Immature natural killer cell (primary cell): ENCODE data around the gene ZFP3. TPM values are rescaled to one million over a fixed set of nuclear protein-coding genes. Genes with fewer than 3 reads are reported as not detected.
"Not testable (repeated sequence)": the region's sequence is repeated elsewhere in the genome, so short reads cannot be mapped to it uniquely, and the experiment has no call there.

Source experiments
- DNase-seq, 3 donors: peaks; one replicate each; pipeline ENCODE4 v3.0.0; 2022; ENCODE audit warnings: mixed read lengths in 1 of 3
- H3K27ac Mint-ChIP-seq, 6 donors: one replicate each; pipeline ENCODE4 v1.8.0; 2020; ENCODE audit warnings: mixed read lengths in 6 of 6, mild to moderate bottlenecking in 5 of 6, inconsistent platforms in 4 of 6, moderate library complexity in 3 of 6
- H3K27me3 Mint-ChIP-seq, 3 donors: one replicate each; pipeline ENCODE4 v1.8.0; 2020 to 2021; ENCODE audit warnings: low read depth in 3 of 3, mild to moderate bottlenecking in 3 of 3, mixed read lengths in 3 of 3, moderate library complexity in 3 of 3, inconsistent platforms in 1 of 3
- H3K36me3 Mint-ChIP-seq, 3 donors: one replicate each; pipeline ENCODE4 v1.8.0; 2020; ENCODE audit warnings: mixed read lengths in 3 of 3, inconsistent platforms in 2 of 3, mild to moderate bottlenecking in 2 of 3
- H3K4me1 Mint-ChIP-seq, 2 donors: one replicate each; pipeline ENCODE4 v1.8.0; 2020; ENCODE audit warnings: inconsistent platforms in 2 of 2, mild to moderate bottlenecking in 2 of 2, mixed read lengths in 2 of 2, moderate library complexity in 1 of 2
- H3K4me3 Mint-ChIP-seq, 5 donors: one replicate each; pipeline ENCODE4 v1.8.0; 2020; ENCODE audit warnings: mild to moderate bottlenecking in 5 of 5, mixed read lengths in 5 of 5, inconsistent platforms in 3 of 5, moderate library complexity in 3 of 5
- H3K9me3 Mint-ChIP-seq, 6 donors: one replicate each; pipeline ENCODE4 v1.8.0; 2020; ENCODE audit warnings: mild to moderate bottlenecking in 6 of 6, mixed read lengths in 6 of 6, inconsistent platforms in 4 of 6, moderate library complexity in 3 of 6
- polyA plus RNA-seq, 3 donors: library from polyadenylated mRNA; unstranded; fragments of 300-500 nt; fragmentation: Illumina TruSeq; gene quantifications; one replicate each; pipeline ENCODE4 v1.2.3, GENCODE V29; 2021

ZFP3 gene
- polyA plus RNA-seq, 3 donors from 2014 or later, result 0.51 to 0.61 TPM; not detected in 1

DNA sequence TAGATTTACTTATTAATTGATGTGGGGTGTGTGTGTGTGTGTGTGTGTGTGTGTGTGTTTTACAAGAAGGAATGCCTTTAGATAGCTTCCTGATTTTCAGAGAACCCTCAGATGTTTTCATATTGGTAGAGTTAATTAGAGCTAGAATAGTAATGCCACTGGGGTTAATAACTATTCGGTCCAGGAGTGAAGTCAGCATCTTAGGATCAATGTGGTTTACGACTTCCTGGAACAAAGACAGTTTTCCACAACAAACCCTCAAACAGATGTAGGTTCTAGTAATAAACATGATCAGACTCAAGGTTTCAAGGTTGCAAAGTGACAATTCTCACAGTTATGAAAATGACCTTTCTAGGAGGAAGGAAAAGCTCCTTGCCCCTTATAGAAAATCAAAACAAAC lies 30.8 kb upstream of the ZFP3 start:
- Mint-ChIP-seq H3K27me3 (peaks cover 0 to 6% (median 3%) of the 10 kb centered on the region in 3 donors), H3K27ac (peak overlapping the region in 2 of 6 donors; percentile 30 to 51), H3K9me3 (no peaks in the 10 kb centered on the region), H3K36me3 (no peaks in the 10 kb centered on the region), H3K4me3 (no peak overlapping the region), H3K4me1 (peaks cover 7 to 20% of the 10 kb centered on the region in 2 donors)
- no peak for DNase-seq

GRCh38 chr17:5049314-5049841 lies 28.9 kb upstream of the ZFP3 start:
- peaks cover 0 to 6% (median 5%) of the 10 kb centered on the region in 3 donors for H3K27me3 Mint-ChIP-seq
- H3K4me1 Mint-ChIP-seq, result peaks cover 7 to 20% of the 10 kb centered on the region in 2 donors
- peak overlapping the region in 1 of 5 donors; percentile 34 for H3K4me3 Mint-ChIP-seq
- no peaks in the 10 kb centered on the region for H3K9me3 Mint-ChIP-seq
- DNase-seq, result peak; percentile 56 to 76 (median 63)
- H3K36me3 Mint-ChIP-seq, result no peaks in the 10 kb centered on the region
- H3K27ac Mint-ChIP-seq, result peak overlapping the region; percentile 61 to 90 (median 83)

DNA sequence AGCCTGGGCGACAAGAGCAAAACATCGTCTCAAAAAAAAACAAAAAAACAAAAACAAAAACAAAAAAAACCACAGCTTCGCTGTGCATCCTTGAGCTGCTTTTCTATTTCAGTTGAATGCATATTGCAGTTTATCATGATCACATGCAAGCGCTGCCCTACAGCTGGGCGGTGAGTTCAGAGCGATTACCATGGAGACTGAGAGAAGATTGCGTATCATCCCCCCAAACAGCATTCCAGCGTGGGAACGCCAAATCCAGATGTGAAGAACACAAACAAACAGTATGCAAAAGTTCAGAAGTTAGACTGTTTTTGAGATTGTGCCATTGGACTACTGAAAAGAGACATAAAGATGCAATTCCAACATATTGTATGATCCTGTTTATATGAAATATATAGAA lies 28.0 kb upstream of the ZFP3 start:
- H3K27ac Mint-ChIP-seq, result peak overlapping the region in 1 of 6 donors; percentile 36

DNA sequence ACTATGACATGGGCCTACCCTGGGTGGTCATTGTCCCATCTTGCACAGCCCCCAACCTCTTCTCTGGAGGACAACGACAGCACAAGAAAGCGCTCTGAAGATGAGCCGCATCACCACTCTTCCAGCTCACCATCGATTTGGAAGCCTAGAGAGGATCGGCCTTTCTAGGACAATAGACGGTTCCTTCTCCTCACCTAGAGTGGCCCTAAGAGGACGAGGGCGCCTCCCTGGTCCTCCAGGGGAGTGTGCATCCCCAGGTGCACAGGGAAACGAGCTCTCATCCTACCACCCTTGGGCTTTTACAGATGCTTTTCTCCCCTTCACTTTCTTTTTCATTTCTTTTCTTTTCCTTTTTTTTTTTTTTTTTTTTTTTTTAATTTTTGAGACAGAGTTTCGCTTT lies 22.7 kb upstream of the ZFP3 start:
- Mint-ChIP-seq H3K27me3 (peaks cover 2 to 8% (median 5%) of the 10 kb centered on the region in 3 donors), H3K4me3 (no peak overlapping the region), H3K9me3 (no peaks in the 10 kb centered on the region), H3K27ac (no peak overlapping the region), H3K4me1 (no peaks in the 10 kb centered on the region), H3K36me3 (no peaks in the 10 kb centered on the region)
- no peak for DNase-seq

More for the DNA sequence above, 28.0 kb upstream of the ZFP3 start:
- no peak for DNase-seq
- Mint-ChIP-seq H3K4me1 (peaks cover 7 to 20% of the 10 kb centered on the region in 2 donors), H3K36me3 (no peaks in the 10 kb centered on the region), H3K27me3 (peaks cover 0 to 6% (median 5%) of the 10 kb centered on the region in 3 donors), H3K9me3 (no peaks in the 10 kb centered on the region), H3K4me3 (no peak overlapping the region)

DNA sequence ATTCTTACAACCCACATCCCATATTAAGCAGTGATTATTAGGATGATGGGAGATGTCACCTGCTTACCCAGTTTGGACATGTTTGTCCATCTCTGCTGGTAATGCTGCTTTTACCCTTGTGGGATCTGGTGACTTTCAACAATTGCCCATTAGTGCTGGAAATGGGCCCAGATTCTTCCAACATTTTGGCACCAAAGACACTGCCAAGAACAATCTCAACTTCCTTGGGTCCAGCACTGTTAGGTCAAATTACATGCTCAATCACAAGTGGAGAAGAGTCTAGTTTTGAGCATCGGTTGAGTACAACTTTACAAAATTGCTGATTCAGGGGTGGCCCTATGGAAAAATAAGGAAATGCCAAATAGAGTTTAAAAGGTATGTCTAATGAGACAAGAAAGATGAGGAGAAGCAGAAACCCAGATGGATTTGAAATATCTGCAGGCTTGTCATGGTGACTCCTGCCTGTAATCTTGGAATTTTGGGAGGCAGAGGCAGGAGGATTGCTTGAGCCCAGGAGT lies 13.0 kb upstream of the ZFP3 start:
- Mint-ChIP-seq H3K9me3 (no peaks in the 10 kb centered on the region), H3K27me3 (peaks cover 0 to 5% (median 4%) of the 10 kb centered on the region in 3 donors), H3K27ac (no peak overlapping the region), H3K4me3 (no peak overlapping the region), H3K4me1 (peaks cover 0 to 1% of the 10 kb centered on the region in 2 donors), H3K36me3 (no peaks in the 10 kb centered on the region)
- DNase-seq, result no peak

DNA sequence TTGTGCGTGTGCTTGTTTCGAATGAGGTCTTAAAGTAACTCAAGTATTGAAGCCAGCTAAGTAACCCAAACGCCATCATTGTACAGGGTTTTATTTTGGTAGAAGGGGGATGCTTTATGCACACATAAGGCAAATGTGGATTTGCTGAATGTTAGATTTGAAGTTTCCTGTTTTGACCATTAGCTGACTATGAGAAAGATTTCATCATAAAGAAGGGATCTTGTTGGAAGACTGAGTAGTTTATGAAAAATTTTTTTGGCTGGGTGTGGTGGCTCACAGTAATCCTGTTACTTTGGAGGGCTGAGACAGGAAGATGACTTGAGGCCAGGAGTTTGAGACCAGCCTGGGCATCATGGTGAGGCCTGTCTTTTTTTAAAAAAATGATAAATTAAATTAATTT lies 10.0 kb upstream of the ZFP3 start:
- no peaks in the 10 kb centered on the region for H3K9me3 Mint-ChIP-seq
- no peak overlapping the region for H3K4me3 Mint-ChIP-seq
- no peaks in the 10 kb centered on the region for H3K36me3 Mint-ChIP-seq
- no peaks in the 10 kb centered on the region for H3K4me1 Mint-ChIP-seq
- peaks cover 0 to 5% (median 3%) of the 10 kb centered on the region in 3 donors for H3K27me3 Mint-ChIP-seq
- DNase-seq, result no peak
- no peak overlapping the region for H3K27ac Mint-ChIP-seq

DNA sequence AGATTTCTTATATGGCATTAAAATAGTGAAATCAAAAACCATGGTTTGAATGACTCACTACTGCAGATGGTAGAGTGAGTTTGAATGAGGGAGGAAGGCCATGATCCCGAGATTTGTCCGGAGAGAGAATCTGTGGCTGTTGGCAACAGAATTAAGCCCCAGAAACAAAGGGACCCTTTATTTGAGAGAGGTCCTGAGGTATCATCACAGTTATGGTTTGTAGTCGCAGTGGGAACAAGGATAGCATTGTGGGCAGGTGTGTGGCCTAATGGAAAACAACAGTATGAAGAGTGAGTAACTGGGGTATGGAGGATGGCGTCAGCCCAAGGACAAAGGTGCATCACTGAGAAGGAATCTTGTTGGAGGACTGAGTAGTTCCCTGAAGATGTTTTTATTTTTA lies 8.5 kb upstream of the ZFP3 start:
- H3K4me1 Mint-ChIP-seq, result no peaks in the 10 kb centered on the region
- H3K36me3 Mint-ChIP-seq, result no peaks in the 10 kb centered on the region
- no peaks in the 10 kb centered on the region for H3K9me3 Mint-ChIP-seq
- no peak for DNase-seq
- peaks cover 0 to 5% (median 2%) of the 10 kb centered on the region in 3 donors for H3K27me3 Mint-ChIP-seq
- no peak overlapping the region for H3K4me3 Mint-ChIP-seq
- H3K27ac Mint-ChIP-seq, result no peak overlapping the region

DNA sequence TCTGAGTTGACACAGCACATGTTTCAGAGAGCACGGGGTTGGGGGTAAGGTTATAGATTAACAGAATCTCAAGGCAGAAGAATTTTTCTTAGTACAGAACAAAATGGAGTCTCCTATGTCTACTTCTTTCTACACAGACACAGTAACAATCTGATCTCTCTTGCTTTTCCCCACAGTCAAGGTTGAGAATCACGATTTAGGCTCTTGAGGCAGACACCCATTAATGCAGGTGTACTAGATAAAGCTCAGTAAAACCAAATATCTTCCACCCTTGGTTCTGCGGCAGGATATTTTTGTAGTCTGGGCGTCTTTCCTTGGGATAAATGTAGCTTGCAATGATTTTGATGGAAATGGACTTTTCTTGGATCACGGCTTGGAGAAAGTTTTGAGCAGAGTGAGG lies 2.8 kb upstream of the ZFP3 start:
- not testable (repeated sequence) for H3K36me3 Mint-ChIP-seq, H3K9me3 Mint-ChIP-seq, H3K27ac Mint-ChIP-seq, DNase-seq
- peaks cover 5 to 12% (median 9%) of the 10 kb centered on the region in 3 donors for H3K27me3 Mint-ChIP-seq
- peaks cover 25 to 26% of the 10 kb centered on the region in 2 donors for H3K4me1 Mint-ChIP-seq
- peak overlapping the region in 1 of 5 donors; percentile 9 for H3K4me3 Mint-ChIP-seq

DNA sequence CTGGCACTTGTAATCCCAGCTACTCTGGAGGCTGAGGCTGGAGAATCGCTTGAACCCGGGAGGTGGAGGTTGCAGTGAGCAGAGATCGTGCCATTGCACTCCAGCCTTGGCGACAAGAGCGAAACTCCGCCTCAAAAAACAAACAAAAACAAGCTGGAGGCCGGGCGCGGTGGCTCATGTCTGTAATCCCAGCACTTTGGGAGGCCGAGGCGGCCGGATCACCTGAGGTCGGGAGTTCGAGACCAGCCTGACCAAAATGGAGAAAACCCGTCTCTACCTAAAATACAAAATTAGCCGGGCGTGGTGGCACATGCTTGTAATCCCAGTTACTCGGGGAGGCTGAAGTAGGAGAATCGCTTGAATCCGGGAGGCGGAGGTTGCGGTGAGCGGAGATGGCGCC lies 992 bp upstream of the ZFP3 start:
- peaks cover 31 to 35% of the 10 kb centered on the region in 2 donors for H3K4me1 Mint-ChIP-seq
- not testable (repeated sequence) for H3K36me3 Mint-ChIP-seq, DNase-seq, H3K9me3 Mint-ChIP-seq
- H3K27ac Mint-ChIP-seq, result peak overlapping the region in 5 of 6 donors; percentile 87 to 98 (median 96)
- H3K4me3 Mint-ChIP-seq, result peak overlapping the region; percentile 91 to 97 (median 93)
- H3K27me3 Mint-ChIP-seq, result peaks cover 5 to 12% (median 10%) of the 10 kb centered on the region in 3 donors

- no peak for DNase-seq
- peak overlapping the region; percentile 91 to 97 (median 93) for H3K4me3 Mint-ChIP-seq
- peaks cover 5 to 12% (median 10%) of the 10 kb centered on the region in 3 donors for H3K27me3 Mint-ChIP-seq
- peaks cover 31 to 38% of the 10 kb centered on the region in 2 donors for H3K4me1 Mint-ChIP-seq
- H3K36me3 Mint-ChIP-seq, result peaks cover 2% of the 10 kb centered on the region in 3 donors
- peak overlapping the region; percentile 87 to 98 (median 96) for H3K27ac Mint-ChIP-seq
- peaks cover 0 to 2% (median under 1%) of the 10 kb centered on the region in 6 donors for H3K9me3 Mint-ChIP-seq
Measured at GRCh38 chr17:5077781-5078105, 524 bp upstream of the ZFP3 start.

DNA sequence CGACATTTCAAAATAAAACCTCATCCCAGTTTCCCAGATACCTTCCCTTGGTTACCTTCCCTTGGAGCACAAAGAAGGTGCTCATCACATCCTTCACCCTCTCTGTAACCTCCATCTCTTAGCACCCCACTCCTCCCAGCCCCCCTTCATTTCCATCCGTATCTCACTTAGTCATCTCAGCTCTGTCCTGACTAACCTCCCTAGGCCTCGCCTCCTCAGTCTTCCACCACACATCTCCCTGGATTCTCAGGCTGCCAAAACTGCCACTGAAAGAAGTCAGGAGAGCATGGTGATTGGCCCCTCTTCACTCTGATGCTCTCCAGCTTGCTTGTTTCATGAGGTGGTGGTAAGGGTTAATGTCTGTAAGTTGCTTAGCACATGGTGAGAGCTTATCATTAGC lies 2.3 kb downstream of the ZFP3 start:
- Mint-ChIP-seq H3K36me3 (peaks cover 18 to 20% (median 19%) of the 10 kb centered on the region in 3 donors), H3K9me3 (peaks cover 7 to 16% (median 13%) of the 10 kb centered on the region in 6 donors), H3K4me3 (peak overlapping the region in 4 of 5 donors; percentile 10 to 35 (median 18)), H3K27ac (peak overlapping the region in 5 of 6 donors; percentile 8 to 83 (median 38)), H3K4me1 (peaks cover 35 to 41% of the 10 kb centered on the region in 2 donors), H3K27me3 (peaks cover 9 to 15% (median 10%) of the 10 kb centered on the region in 3 donors)
- DNase-seq, result no peak

DNA sequence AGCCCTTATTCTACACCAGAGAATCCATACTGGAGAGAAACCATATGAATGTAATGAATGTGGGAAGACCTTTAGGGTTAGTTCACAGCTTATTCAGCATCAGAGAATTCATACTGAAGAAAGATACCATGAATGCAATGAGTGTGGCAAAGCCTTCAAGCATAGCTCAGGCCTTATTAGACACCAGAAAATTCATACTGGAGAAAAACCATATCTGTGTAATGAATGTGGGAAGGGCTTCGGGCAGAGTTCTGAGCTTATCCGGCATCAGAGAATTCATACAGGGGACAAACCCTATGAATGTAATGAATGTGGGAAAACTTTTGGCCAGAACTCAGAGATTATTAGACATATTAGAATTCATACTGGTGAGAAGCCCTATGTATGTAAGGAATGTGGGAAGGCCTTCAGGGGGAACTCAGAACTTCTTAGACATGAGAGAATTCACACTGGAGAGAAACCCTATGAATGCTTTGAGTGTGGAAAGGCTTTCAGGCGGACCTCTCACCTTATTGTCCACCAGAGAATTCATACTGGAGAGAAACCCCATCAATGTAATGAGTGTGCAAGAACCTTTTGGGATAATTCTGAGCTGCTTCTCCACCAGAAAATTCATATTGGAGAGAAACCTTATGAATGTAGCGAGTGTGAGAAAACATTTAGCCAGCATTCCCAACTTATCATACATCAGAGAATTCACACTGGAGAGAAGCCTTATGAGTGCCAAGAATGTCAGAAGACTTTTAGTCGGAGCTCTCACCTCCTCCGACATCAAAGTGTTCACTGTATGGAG lies 14.1 kb downstream of the ZFP3 start:
- no peak overlapping the region for H3K4me3 Mint-ChIP-seq
- DNase-seq, result no peak
- no peak overlapping the region for H3K27ac Mint-ChIP-seq
- peaks cover 53 to 96% (median 90%) of the 10 kb centered on the region in 6 donors for H3K9me3 Mint-ChIP-seq
- H3K27me3 Mint-ChIP-seq, result peaks cover 0 to 6% (median 3%) of the 10 kb centered on the region in 3 donors
- H3K4me1 Mint-ChIP-seq, result peaks cover 12 to 14% of the 10 kb centered on the region in 2 donors
- peaks cover 62 to 75% (median 75%) of the 10 kb centered on the region in 3 donors for H3K36me3 Mint-ChIP-seq

- no peak overlapping the region for H3K27ac Mint-ChIP-seq
- H3K9me3 Mint-ChIP-seq, result peaks cover 31 to 55% (median 53%) of the 10 kb centered on the region in 6 donors
- H3K36me3 Mint-ChIP-seq, result peaks cover 22 to 36% (median 35%) of the 10 kb centered on the region in 3 donors
- H3K27me3 Mint-ChIP-seq, result peaks cover 4 to 6% (median 5%) of the 10 kb centered on the region in 3 donors
- DNase-seq, result no peak
- peaks cover 13 to 15% of the 10 kb centered on the region in 2 donors for H3K4me1 Mint-ChIP-seq
- peak overlapping the region; percentile 83 to 90 (median 86) for H3K4me3 Mint-ChIP-seq
Measured at GRCh38 chr17:5096731-5097100, 18.4 kb downstream of the ZFP3 start.
